Measurements from ENCODE around the gene HTR4. TPM values are rescaled to one million over a fixed set of nuclear protein-coding genes. Genes with fewer than 3 reads are reported as not detected.
"Not testable (repeated sequence)": the region's sequence is repeated elsewhere in the genome, so short reads cannot be mapped to it uniquely, and the experiment has no call there.

The HTR4 gene
- total RNA-seq, 1 donor from 2014 or later: not detected

DNA sequence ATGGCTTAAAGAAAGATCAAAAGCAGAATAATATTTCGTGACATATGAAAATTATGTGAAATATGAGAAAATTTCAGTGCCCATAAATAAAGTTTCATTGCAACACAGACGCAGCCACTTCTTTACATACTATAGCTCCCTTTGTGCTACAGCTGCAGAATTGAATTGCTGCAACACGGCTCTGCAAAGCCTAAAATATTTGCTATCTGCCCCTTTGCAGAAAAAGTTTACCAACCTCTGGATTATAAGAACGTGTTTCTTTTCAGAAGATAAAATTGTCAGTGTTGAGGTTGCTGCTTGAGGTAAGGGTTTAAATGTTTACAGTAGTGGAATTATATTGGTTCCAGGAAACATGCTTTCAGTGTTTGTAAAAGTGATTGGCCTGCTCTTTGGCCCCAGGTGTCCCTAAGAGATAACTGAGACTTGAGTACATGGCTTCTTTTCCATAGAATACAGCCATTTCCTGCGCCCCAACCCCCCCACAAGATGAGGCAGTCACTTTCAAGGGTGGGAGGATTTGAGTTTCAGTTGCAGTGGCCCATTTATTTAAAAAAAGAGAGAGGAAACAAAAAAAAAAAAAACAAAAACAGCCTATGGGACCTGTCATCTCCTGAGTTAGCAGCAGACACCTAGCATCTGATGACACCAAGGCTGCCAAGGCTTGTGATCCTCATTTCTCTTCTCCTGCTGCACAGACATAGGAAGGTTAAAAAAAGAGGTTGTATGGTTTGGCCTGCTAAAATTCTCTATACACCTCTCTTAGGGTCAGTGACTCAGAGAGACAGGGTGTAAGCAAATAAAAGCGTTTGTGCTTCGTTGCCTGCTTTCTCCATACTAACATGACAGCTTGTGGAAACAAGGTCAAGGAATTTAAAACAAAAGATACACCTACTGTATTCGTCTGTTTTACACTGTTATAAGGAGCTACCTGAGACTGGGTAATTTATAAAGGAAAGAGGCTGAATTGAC is 28.0 kb upstream of the HTR4 start:
- TF ChIP-seq, protein P1, sequence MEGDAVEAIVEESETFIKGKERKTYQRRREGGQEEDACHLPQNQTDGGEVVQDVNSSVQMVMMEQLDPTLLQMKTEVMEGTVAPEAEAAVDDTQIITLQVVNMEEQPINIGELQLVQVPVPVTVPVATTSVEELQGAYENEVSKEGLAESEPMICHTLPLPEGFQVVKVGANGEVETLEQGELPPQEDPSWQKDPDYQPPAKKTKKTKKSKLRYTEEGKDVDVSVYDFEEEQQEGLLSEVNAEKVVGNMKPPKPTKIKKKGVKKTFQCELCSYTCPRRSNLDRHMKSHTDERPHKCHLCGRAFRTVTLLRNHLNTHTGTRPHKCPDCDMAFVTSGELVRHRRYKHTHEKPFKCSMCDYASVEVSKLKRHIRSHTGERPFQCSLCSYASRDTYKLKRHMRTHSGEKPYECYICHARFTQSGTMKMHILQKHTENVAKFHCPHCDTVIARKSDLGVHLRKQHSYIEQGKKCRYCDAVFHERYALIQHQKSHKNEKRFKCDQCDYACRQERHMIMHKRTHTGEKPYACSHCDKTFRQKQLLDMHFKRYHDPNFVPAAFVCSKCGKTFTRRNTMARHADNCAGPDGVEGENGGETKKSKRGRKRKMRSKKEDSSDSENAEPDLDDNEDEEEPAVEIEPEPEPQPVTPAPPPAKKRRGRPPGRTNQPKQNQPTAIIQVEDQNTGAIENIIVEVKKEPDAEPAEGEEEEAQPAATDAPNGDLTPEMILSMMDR (IDR thresholded peaks at IDR 0.05): no peak
- no peak for TF ChIP-seq EZH2 (IDR thresholded peaks at IDR 0.05)
- TF ChIP-seq EZH2phosphoT487 (IDR thresholded peaks at IDR 0.05): no peak
- Mint-ChIP-seq H3K9me3 (no peaks in the 10 kb centered on the region), H3K27ac (no peak overlapping the region), H3K27me3 (ENCODE audit: insufficient read depth, low read depth) (peaks cover 2% of the 10 kb centered on the region), H3K4me1 (peaks cover 2% of the 10 kb centered on the region), H3K4me3 (no peak overlapping the region), H3K36me3 (no peaks in the 10 kb centered on the region)
- Histone ChIP-seq H4K20me1 (ENCODE audit: low read depth) (no peaks in the 10 kb centered on the region), H3K9ac (no peak overlapping the region), H2AFZ (replicated peaks) (no peak overlapping the region), H3K27ac (no peak overlapping the region), H3K36me3 (no peaks in the 10 kb centered on the region), H3F3A (ENCODE audit: low read depth) (no peaks in the 10 kb centered on the region), H3K27me3 (no peaks in the 10 kb centered on the region), H3K9me3 (ENCODE audit: low read depth) (no peaks in the 10 kb centered on the region), H3K4me3 (no peak overlapping the region), H3K79me2 (ENCODE audit: low read depth) (no peaks in the 10 kb centered on the region), H3K4me1 (no peaks in the 10 kb centered on the region), H3K4me2 (no peak overlapping the region)
- no peak for DNase-seq (ENCODE audit: low spot score)

DNA sequence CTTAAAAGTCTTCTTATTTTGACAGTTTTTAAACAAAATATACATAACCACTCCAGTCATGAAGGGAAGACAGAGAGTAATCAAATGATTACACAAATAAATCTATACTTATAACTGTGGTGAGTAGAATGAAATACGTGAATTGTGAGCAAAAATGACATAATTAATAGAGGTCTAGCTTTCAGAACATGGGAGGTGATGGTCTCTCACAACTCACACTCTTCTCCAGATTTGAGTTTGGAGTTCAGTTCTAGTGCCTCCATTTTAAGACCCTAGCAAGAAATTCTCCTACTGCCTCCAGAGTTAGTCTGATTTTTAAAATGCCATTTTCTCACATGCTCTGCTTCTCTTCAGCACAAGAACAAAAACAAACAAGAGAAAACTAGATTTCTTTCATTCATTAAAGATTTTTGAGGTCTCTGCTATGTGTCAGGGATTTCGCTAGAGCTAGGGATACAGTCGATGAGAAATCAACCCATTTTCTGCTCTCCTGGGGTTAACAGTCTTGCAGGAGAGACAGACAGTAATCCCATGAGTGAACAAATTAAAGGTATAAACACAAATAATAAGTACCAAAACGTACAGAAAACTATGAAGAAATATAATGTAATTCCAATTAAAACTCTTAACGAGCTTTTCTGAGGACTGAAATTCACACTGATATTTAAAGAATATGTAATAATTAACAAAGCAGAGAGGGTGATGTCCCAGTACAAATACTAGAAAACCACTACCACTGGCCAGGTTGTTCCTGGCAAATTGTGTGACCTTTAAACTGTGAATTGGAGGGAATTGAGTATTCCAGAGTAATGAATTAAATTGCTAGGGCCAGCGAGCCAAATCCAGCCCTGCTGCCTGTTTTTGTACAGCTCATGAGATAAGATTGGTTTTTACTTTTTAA is 27.1 kb upstream of the HTR4 start:
- Histone ChIP-seq H3K27me3 (no peaks in the 10 kb centered on the region), H3K4me1 (no peaks in the 10 kb centered on the region), H3K9me3 (ENCODE audit: low read depth) (no peaks in the 10 kb centered on the region), H3K4me3 (no peak overlapping the region), H3K36me3 (no peaks in the 10 kb centered on the region), H3F3A (ENCODE audit: low read depth) (no peaks in the 10 kb centered on the region), H3K9ac (no peak overlapping the region), H3K27ac (no peak overlapping the region), H3K79me2 (ENCODE audit: low read depth) (no peaks in the 10 kb centered on the region), H3K4me2 (no peak overlapping the region), H2AFZ (replicated peaks) (no peak overlapping the region), H4K20me1 (ENCODE audit: low read depth) (no peaks in the 10 kb centered on the region)
- Mint-ChIP-seq H3K27me3 (ENCODE audit: insufficient read depth, low read depth) (peaks cover 2% of the 10 kb centered on the region), H3K27ac (no peak overlapping the region), H3K4me3 (no peak overlapping the region), H3K9me3 (no peaks in the 10 kb centered on the region), H3K4me1 (peaks cover 2% of the 10 kb centered on the region), H3K36me3 (no peaks in the 10 kb centered on the region)
- TF ChIP-seq EZH2 (IDR thresholded peaks at IDR 0.05) (no peak), EZH2phosphoT487 (IDR thresholded peaks at IDR 0.05) (no peak)
- TF ChIP-seq, protein P1 (IDR thresholded peaks at IDR 0.05): no peak
- no peak for DNase-seq (ENCODE audit: low spot score)

DNA sequence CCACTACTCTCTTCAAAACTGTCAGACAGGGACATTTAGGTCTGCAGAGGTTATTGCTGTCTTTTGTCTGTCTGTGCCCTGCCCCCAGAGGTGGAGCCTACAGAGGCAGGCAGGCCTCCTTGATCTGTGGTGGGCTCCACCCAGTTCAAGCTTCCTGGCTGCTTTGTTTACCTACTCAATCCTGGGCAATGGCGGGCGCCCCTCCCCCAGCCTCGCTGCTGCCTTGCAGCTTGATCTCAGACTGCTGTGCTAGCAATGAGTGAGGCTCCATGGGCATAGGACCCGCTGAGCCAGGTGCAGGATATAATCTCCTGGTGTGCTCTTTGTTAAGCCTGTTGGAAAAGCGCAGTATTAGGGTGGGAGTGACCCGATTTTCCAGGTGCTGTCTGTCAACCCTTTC is 19.4 kb upstream of the HTR4 start:
- H3K9me3 ChIP-seq (ENCODE audit: low read depth); H3K4me3 Mint-ChIP-seq; H3K4me1 ChIP-seq; H3K36me3 Mint-ChIP-seq; H3K27me3 ChIP-seq; H3K9me3 Mint-ChIP-seq; H3K4me2 ChIP-seq; H3K27ac Mint-ChIP-seq; H3F3A ChIP-seq (ENCODE audit: low read depth); H3K79me2 ChIP-seq (ENCODE audit: low read depth); H2AFZ ChIP-seq (replicated peaks); H3K36me3 ChIP-seq; H3K9ac ChIP-seq; H4K20me1 ChIP-seq (ENCODE audit: low read depth); H3K4me1 Mint-ChIP-seq; H3K27me3 Mint-ChIP-seq (ENCODE audit: insufficient read depth, low read depth); H3K4me3 ChIP-seq; DNase-seq (ENCODE audit: low spot score); H3K27ac ChIP-seq: not testable (repeated sequence)

All from neural progenitor cell (in vitro differentiated cells).